ENCODE measurements around the gene FTCD.

The FTCD gene

DNA sequence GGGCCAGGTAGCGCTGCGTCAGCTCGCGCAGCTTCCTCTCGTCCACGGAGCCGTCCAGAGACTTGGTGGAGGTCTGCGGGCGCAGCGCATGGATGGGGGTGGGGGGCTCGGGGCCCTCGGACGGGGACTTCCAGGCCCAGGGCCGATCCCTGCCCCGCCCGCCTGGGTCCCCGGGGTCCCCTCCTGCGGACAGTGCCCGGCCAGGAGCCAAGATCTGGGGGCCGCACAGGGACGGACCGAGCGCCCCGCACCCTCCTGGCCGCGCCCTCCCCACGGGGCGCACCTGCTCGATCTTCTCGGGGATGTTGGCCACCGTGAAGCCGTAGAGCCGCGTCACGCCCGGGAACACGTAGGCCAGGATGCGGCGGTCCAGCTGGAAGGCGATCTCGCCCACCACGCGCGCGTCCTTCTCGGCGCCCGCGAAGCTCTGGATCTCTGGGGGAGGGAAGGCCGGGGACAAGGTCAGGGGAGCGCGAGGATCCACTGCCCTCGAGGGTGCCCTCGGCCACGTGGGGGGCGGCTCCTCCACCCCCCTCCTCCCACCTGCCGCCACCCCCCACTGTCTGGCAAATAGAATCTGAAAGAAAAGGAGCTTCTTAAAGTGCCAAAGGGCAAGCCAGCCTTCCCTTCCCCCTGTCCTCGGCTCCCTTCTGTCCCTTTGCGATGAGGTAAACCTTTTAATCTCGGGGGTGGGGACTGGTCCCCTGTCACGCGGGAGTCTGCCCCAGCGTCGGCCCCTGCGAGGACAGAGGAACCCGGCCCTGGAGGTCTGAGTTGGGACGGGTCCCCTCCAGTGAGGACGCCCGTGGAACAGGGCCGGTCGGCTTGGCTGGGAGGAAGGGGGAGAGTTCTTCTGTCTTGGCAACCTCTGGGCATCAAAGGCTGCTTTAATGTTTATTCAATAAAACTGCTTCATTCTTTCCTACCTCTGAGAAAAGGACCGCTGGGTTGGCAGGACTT lies 6.5 kb upstream of the FTCD start:
- Histone ChIP-seq H3K4me1 (ENCODE audit: control insufficient read depth, insufficient read depth, low read length) (no peaks in the 10 kb centered on the region), H3K27me3 (replicated peaks; ENCODE audit: control insufficient read depth, insufficient read depth, low read length) (no peaks in the 10 kb centered on the region), H3K9ac (ENCODE audit: low read length) (no peak overlapping the region), H3K9me3 (ENCODE audit: control insufficient read depth, low read length) (no peaks in the 10 kb centered on the region), H3K4me3 (ENCODE audit: low read length) (no peak overlapping the region), H3K36me3 (ENCODE audit: control insufficient read depth, insufficient read depth, low read length, severe bottlenecking) (no peaks in the 10 kb centered on the region)
- no peak for DNase-seq (ENCODE audit: low read depth)

DNA sequence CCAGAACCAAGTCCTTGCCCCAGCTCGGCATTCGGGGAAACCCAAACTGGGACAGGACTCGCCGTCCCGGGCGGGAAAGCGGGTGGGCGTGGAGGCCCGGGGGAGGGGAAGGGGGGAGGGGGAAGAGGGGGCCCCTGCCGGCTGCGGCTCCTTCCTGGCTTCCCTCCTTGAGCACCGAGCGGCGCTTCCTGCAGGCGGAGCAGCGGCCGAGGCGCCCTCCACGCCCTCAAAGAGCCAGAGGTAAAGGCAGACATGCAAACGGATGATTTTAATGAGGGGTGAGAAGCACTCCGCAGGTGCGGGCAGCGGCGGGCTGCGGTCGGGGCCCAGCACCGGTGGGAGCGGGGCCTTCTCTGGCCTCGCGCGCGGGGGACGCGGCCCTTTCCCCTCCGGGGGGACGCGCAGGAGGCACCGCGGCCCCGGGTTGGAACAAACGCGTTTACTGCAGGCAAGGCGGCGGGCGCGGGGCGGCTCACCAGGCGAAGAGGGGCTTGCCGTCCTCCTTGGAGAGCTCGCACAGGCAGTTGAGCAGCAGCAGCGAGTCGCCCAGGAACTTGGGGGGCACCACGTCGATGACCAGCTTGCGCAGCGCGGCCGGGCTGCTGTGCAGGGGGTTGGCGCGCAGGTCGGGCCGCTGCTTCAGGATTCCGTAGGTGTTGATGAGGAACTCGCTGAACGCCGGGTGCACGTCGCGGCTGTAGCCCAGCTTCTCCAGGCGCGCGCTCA lies 5.7 kb upstream of the FTCD start:
- DNase-seq (ENCODE audit: low read depth): no peak
- H3K4me3 ChIP-seq (ENCODE audit: low read length): no peak overlapping the region
- H3K36me3 ChIP-seq (ENCODE audit: control insufficient read depth, insufficient read depth, low read length, severe bottlenecking): no peaks in the 10 kb centered on the region
- no peak overlapping the region for H3K9ac ChIP-seq (ENCODE audit: low read length)
- no peaks in the 10 kb centered on the region for H3K9me3 ChIP-seq (ENCODE audit: control insufficient read depth, low read length)
- H3K27me3 ChIP-seq (replicated peaks; ENCODE audit: control insufficient read depth, insufficient read depth, low read length): no peaks in the 10 kb centered on the region
- no peaks in the 10 kb centered on the region for H3K4me1 ChIP-seq (ENCODE audit: control insufficient read depth, insufficient read depth, low read length)

DNA sequence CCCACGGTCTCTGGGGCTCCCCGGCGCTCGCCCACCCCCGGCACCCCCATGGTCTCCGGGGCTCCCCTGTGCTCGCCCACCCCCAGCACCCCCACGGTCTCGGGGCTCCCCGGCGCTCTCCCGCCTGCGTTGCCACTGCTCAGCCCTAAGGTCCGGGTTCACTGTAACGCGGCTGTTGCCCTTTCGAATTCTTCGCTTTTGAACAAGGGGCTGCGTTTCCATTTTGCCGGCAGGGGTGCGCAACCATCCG lies 5.2 kb upstream of the FTCD start:
- no peaks in the 10 kb centered on the region for H3K36me3 ChIP-seq (ENCODE audit: control insufficient read depth, insufficient read depth, low read length, severe bottlenecking)
- no peak overlapping the region for H3K4me3 ChIP-seq (ENCODE audit: low read length)
- no peak for DNase-seq (ENCODE audit: low read depth)
- no peaks in the 10 kb centered on the region for H3K27me3 ChIP-seq (replicated peaks; ENCODE audit: control insufficient read depth, insufficient read depth, low read length)
- no peaks in the 10 kb centered on the region for H3K4me1 ChIP-seq (ENCODE audit: control insufficient read depth, insufficient read depth, low read length)
- H3K9ac ChIP-seq (ENCODE audit: low read length): no peak overlapping the region
- H3K9me3 ChIP-seq (ENCODE audit: control insufficient read depth, low read length): no peaks in the 10 kb centered on the region

DNA sequence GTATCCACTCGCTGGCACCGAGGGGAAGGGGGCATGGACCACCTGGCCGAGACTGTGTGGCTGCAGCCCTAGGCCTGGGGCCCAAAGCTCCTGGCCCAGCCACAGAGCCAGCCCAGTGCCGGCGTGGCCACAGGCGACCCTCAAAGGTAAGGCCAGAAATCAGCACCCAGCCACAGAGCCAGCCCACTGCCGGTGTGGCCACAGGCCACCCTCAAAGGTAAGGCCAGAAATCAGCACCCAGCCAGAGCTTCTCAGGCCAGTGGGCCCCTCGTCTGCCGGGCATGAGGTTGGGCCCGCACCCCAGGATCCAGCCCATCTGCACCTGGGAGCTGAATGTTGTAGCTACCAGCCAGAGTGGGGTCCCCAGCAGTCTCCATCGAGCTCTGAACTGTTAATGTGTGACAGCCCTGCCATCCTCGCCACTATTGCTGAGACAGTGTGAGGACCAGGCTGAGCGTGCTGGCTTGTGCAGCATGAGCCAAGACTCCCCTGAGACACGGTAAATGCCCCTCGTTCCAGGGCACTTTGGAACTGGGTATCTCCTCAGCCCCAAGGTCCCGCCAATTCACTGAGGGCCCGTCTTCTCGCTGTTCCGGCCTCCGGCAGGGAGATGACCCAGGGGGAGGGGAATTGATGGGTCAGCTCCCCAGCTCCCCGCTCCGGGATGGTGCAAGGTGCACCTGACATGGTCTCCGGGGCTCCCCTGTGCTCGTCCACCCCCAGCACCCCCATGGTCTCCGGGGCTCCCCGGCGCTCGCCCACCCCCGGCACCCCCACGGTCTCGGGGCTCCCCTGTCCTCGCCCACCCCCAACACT lies 4.7 kb upstream of the FTCD start:
- H3K36me3 ChIP-seq (ENCODE audit: control insufficient read depth, insufficient read depth, low read length, severe bottlenecking): no peaks in the 10 kb centered on the region
- no peaks in the 10 kb centered on the region for H3K9me3 ChIP-seq (ENCODE audit: control insufficient read depth, low read length)
- DNase-seq (ENCODE audit: low read depth): no peak

DNA sequence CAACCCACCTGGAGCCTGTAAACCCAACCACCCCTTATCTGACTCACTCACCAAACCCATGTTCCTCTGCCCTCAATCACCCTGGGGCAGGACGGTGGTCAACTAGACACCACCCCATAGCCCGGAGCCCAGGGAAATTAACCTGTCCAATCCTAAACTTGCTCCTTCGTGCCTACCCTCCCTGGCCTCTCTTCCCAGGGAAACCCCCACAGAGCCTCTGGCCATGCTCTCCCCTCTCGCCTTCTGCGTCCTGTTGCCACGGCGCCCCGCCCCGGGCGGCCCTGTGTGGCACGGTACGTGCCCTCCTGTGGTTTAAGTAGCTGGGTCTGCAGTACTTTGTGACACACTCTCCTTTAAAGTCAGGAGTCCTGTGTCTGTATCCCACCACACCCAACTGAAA lies 4.0 kb upstream of the FTCD start:
- Histone ChIP-seq H3K4me1 (ENCODE audit: control insufficient read depth, insufficient read depth, low read length) (no peaks in the 10 kb centered on the region), H3K27me3 (replicated peaks; ENCODE audit: control insufficient read depth, insufficient read depth, low read length) (no peaks in the 10 kb centered on the region), H3K4me3 (ENCODE audit: low read length) (no peak overlapping the region), H3K9me3 (ENCODE audit: control insufficient read depth, low read length) (no peaks in the 10 kb centered on the region), H3K36me3 (ENCODE audit: control insufficient read depth, insufficient read depth, low read length, severe bottlenecking) (no peaks in the 10 kb centered on the region), H3K9ac (ENCODE audit: low read length) (no peak overlapping the region)
- DNase-seq (ENCODE audit: low read depth): no peak

More for the DNA sequence above, 4.7 kb upstream of the FTCD start:
- Histone ChIP-seq H3K4me1 (ENCODE audit: control insufficient read depth, insufficient read depth, low read length) (no peaks in the 10 kb centered on the region), H3K27me3 (replicated peaks; ENCODE audit: control insufficient read depth, insufficient read depth, low read length) (no peaks in the 10 kb centered on the region), H3K4me3 (ENCODE audit: low read length) (no peak overlapping the region), H3K9ac (ENCODE audit: low read length) (no peak overlapping the region)

DNA sequence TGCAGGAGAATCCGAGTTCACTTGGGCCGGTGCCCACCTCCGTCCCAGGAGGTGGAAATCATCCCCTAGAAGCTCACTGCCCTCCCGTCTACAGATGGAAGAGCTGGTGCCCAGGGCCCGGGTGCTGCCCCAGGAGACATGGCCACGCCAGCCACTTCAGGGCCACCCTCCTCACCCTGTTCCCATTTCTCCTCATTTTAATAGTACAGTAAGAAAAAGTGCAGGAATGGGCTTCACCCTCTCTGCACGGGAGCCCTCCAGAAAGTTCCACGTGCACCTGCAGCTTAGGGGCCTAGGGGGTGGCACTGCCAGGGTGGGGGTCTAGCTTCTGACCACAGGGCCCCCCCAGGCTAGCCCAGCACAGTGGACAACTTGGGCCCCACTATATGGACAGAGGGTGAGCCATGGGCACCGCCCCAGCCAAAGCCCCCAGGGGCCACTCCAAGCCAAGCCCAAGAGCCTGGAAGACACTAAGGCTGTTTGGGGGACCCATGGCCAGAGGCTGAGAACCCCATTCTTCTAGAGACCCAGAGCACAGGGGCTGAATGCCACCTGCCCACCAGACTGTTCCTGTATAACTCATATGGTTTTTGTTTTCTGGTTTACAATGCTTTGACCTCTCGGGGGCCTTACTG lies 3.4 kb upstream of the FTCD start:
- Histone ChIP-seq H3K4me1 (ENCODE audit: control insufficient read depth, insufficient read depth, low read length) (no peaks in the 10 kb centered on the region), H3K9ac (ENCODE audit: low read length) (no peak overlapping the region), H3K36me3 (ENCODE audit: control insufficient read depth, insufficient read depth, low read length, severe bottlenecking) (no peaks in the 10 kb centered on the region), H3K4me3 (ENCODE audit: low read length) (no peak overlapping the region), H3K27me3 (replicated peaks; ENCODE audit: control insufficient read depth, insufficient read depth, low read length) (no peaks in the 10 kb centered on the region), H3K9me3 (ENCODE audit: control insufficient read depth, low read length) (no peaks in the 10 kb centered on the region)
- DNase-seq (ENCODE audit: low read depth): no peak

DNA sequence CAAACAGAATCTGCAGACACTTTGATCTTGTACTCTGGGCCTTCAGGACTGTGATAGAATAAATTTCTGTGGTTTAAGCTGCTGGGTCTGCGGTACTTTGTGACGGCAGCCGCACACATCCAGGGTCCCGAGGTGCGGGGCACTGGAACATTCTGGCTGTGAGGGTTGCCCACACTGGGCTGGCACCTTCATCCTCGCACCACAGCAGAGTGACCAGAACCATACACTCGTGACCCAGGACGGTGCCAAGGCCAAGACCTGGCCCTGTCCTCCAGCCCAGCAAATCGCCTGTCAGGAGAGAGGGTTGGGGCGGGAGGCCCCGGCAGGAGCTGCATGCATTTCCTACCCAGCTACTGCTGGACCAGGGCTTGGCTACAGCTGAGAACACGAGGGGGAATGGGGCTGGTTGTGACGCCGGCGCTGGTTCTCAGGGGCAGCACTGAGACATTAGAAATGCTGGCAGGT lies 2.6 kb upstream of the FTCD start:
- no peak overlapping the region for H3K4me3 ChIP-seq (ENCODE audit: low read length)
- H3K9me3 ChIP-seq (ENCODE audit: control insufficient read depth, low read length): no peaks in the 10 kb centered on the region
- no peaks in the 10 kb centered on the region for H3K27me3 ChIP-seq (replicated peaks; ENCODE audit: control insufficient read depth, insufficient read depth, low read length)
- peaks cover 5% of the 10 kb centered on the region for H3K4me1 ChIP-seq (ENCODE audit: control insufficient read depth, insufficient read depth, low read length)
- no peak overlapping the region for H3K9ac ChIP-seq (ENCODE audit: low read length)
- DNase-seq (ENCODE audit: low read depth): no peak
- H3K36me3 ChIP-seq (ENCODE audit: control insufficient read depth, insufficient read depth, low read length, severe bottlenecking): no peaks in the 10 kb centered on the region

DNA sequence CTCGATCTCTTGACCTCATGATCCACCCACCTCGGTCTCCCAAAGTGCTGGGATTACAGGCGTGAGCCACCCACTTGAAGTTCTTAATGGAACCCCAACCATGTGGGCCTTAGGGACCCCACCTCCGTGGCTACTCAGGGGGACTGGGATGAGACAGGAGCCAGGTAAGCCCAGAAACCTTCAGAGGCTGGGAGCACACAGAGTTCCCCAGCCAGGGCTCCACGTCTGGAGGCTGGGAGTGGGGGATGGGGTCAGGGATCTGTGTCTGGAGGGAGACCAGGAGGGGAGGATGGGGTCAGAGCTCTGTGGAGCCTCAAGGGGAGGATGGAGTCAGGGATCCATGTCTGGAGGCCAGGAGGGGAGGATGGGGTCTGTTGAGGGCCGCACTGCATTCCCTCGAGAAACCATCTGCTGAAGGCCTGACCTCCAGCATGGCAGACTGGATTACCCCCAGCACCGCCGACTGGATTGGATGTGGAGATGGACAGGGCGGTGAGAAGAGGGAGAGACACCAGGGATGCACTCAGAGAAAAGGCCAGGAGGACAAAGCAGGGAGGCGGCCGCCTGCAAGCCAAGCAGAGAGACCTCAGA lies 2.1 kb upstream of the FTCD start:
- H3K36me3 ChIP-seq (ENCODE audit: control insufficient read depth, insufficient read depth, low read length, severe bottlenecking): no peaks in the 10 kb centered on the region
- H3K4me1 ChIP-seq (ENCODE audit: control insufficient read depth, insufficient read depth, low read length): peaks cover 5% of the 10 kb centered on the region
- DNase-seq (ENCODE audit: low read depth): no peak
- no peak overlapping the region for H3K9ac ChIP-seq (ENCODE audit: low read length)
- H3K27me3 ChIP-seq (replicated peaks; ENCODE audit: control insufficient read depth, insufficient read depth, low read length): no peaks in the 10 kb centered on the region
- H3K4me3 ChIP-seq (ENCODE audit: low read length): no peak overlapping the region
- H3K9me3 ChIP-seq (ENCODE audit: control insufficient read depth, low read length): no peaks in the 10 kb centered on the region

DNA sequence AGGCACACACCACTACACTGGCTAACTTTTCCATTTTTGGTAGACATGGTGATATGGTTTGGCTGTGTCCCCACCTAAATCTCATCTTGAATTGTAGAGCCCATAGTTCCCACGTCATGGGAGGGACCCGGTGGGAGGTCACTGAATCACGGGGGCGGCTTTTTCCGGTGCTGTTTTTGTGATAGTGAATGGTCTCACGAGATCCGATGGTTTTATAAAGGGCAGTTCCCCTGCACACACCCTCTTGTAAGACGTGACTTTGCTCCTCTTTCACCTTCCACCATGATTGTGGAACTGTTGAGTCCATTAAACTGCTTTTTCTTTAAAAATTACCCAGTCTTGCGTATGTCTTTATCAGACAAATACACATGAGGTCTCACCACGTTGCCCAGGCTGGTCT lies 1.3 kb upstream of the FTCD start:
- DNase-seq (ENCODE audit: low read depth): no peak
- H3K4me1 ChIP-seq (ENCODE audit: control insufficient read depth, insufficient read depth, low read length): peaks cover 5% of the 10 kb centered on the region
- no peaks in the 10 kb centered on the region for H3K27me3 ChIP-seq (replicated peaks; ENCODE audit: control insufficient read depth, insufficient read depth, low read length)
- H3K36me3 ChIP-seq (ENCODE audit: control insufficient read depth, insufficient read depth, low read length, severe bottlenecking): no peaks in the 10 kb centered on the region
- H3K9me3 ChIP-seq (ENCODE audit: control insufficient read depth, low read length): no peaks in the 10 kb centered on the region
- no peak overlapping the region for H3K4me3 ChIP-seq (ENCODE audit: low read length)
- no peak overlapping the region for H3K9ac ChIP-seq (ENCODE audit: low read length)

DNA sequence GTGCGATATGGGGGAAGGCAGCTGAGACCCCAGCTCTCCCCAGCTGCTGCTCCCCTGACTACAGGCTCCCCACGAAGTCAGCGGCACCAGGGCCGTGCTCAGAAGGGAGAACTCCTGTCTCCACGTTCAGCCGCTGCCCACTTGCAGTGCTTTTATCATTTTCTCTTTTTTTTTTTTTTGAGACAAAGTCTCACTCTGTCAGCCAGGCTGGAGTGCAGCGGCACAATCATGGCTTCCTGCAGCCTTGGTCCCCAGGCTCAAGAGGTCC lies 933 bp upstream of the FTCD start:
- peaks cover 5% of the 10 kb centered on the region for H3K4me1 ChIP-seq (ENCODE audit: control insufficient read depth, insufficient read depth, low read length)
- H3K36me3 ChIP-seq (ENCODE audit: control insufficient read depth, insufficient read depth, low read length, severe bottlenecking): no peaks in the 10 kb centered on the region
- no peak for DNase-seq (ENCODE audit: low read depth)
- H3K9ac ChIP-seq (ENCODE audit: low read length): no peak overlapping the region
- H3K4me3 ChIP-seq (ENCODE audit: low read length): no peak overlapping the region
- H3K9me3 ChIP-seq (ENCODE audit: control insufficient read depth, low read length): no peaks in the 10 kb centered on the region
- H3K27me3 ChIP-seq (replicated peaks; ENCODE audit: control insufficient read depth, insufficient read depth, low read length): no peaks in the 10 kb centered on the region

All from adipocyte (in vitro differentiated cells).